ENCODE data around the gene SLITRK5.

GRCh38 chr13:87622971-87623370 lies 48.2 kb upstream of the SLITRK5 start:
- TF ChIP-seq CTCF (IDR thresholded peaks at IDR 0.05): no peak
- no peak for TF ChIP-seq POLR2A (IDR thresholded peaks at IDR 0.05)
- TF ChIP-seq POLR2AphosphoS5 (IDR thresholded peaks at IDR 0.05): no peak
